Measurements from ENCODE around the gene PUM1.
"Not testable (repeated sequence)": the region's sequence is repeated elsewhere in the genome, so short reads cannot be mapped to it uniquely, and the experiment has no call there.

- not testable (repeated sequence) for TF ChIP-seq CTCF (IDR thresholded peaks at IDR 0.05; ENCODE audit: extremely low read depth in 1 of 2, insufficient read depth in 1 of 2, low read depth in 1 of 2, low read length in 2 of 2); MAX (IDR thresholded peaks at IDR 0.05; ENCODE audit: insufficient read depth, insufficient read length); EZH2 (IDR thresholded peaks at IDR 0.05; ENCODE audit: borderline replicate concordance, low read depth, low read length, severe bottlenecking); POLR2AphosphoS5 (IDR thresholded peaks at IDR 0.05; ENCODE audit: insufficient read depth, low read depth, low read length); POLR2A (IDR thresholded peaks at IDR 0.05; ENCODE audit: low read depth, low read length); FOS (IDR thresholded peaks at IDR 0.05; ENCODE audit: borderline replicate concordance, insufficient read depth, low read length); MYC (IDR thresholded peaks at IDR 0.05; ENCODE audit: low read depth, low read length); JUN (IDR thresholded peaks at IDR 0.05; ENCODE audit: borderline replicate concordance, insufficient read depth, insufficient read length, low read depth); GATA2 (IDR thresholded peaks at IDR 0.05; ENCODE audit: insufficient read depth, insufficient read length, low read depth, low read length)
Measured at GRCh38 chr1:31047507-31047906, 18.0 kb downstream of the PUM1 start.
